Measurements from ENCODE around the gene RANBP1.
A peak's percentile ranks its signal among the peaks of the same experiment; 100 is the strongest.
"Not testable (repeated sequence)": the region's sequence is repeated elsewhere in the genome, so short reads cannot be mapped to it uniquely, and the experiment has no call there.

Gene RANBP1

GRCh38 chr22:20115691-20116375 lies at the start of gene RANBP1:
Gene RANBP1, plus strand, starts transcription at chr22:20116104. Its CDS starts 81 bp downstream, at chr22:20116185.
- no peak for DNase-seq
- intact Hi-C loops (cut with DNase I), result loop anchor here (2.0 kb wide), 1 partner anchor 37 kb away; no protein-coding TSS in a partner anchor

- no peak for DNase-seq
- intact Hi-C loops (cut with DNase I), result no loop called here
These were observed 49.1 kb upstream of the RANBP1 start for GRCh38 chr22:20066617-20067383.

DNA sequence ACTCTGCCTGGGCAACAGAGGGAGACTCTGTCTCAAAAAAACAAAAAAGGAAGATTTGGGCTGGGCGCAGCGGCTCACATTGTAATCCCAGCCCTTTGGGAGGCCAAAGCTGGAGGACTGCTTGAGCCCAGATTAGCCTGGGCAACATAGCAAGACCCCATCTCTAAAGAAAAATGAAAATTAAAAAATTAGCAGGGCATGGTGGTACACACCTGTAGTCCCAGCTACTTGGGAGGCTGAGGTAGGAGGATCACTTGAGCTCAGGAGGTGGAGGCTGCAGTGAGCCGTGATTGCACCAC lies 48.6 kb upstream of the RANBP1 start:
- intact Hi-C loops (cut with DNase I); DNase-seq: not testable (repeated sequence)

DNA sequence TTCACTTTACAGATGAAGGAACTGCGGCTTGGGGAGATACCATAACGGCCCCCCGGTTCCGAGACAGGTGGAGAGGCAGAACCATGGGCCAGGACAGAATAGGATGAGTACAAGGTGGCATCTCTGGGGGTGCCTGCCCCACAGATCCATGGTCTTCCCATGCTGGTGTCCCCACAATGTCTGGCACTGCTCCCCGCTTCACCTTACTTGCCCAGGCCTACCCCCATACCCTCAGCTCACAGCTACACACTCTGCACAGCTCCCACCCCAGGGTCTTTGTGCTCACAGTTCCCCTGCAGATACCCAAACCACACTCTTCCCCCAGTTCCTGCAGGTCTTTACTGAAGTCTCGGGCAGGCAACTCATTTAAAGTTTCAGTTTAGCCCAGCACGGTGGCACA lies 47.3 kb upstream of the RANBP1 start:
- DNase-seq, result no peak
- intact Hi-C loops (cut with DNase I), result no loop called here

DNA sequence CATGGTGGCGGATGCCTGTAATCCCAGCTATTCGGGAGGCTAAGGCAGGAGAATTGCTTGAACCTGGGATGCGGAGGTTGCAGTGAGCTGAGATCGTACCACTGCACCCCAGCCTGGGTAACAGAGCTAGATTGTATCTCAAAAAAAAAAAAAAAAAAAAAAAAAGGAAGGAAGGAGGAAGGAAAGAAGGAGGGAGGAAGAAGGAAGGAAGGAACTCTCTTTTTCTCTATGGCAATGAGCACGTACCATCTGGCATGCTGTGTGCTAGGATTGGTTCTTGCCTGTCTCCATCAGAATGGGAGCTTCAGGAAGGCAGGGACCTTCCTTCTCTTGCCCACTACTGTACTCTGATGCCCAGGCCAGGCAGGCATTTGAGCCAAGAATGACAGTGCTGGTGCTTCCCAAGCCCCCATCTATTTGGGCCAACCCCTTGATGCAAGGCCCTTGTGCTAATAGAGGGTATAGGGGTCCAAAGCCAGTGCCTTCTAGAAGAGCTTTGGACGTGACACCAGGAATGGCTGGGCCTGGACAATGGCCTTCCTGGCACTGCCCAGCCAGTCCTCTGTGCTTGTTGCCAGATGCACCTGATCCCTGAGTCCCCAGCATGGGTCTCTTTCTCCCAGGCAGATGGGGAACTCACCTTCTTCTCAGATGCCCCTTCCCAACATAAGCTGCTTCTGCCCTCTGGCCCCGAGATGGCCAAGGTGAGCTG lies 46.4 kb upstream of the RANBP1 start:
- no peak for DNase-seq
- intact Hi-C loops (cut with DNase I), result no loop called here

GRCh38 chr22:20071524-20071972 lies 44.4 kb upstream of the RANBP1 start:
- intact Hi-C loops (cut with DNase I), result no loop called here
- no peak for DNase-seq

- no peak for DNase-seq
- intact Hi-C loops (cut with DNase I), result no loop called here
These were observed 39.2 kb upstream of the RANBP1 start for GRCh38 chr22:20076627-20077172.

DNA sequence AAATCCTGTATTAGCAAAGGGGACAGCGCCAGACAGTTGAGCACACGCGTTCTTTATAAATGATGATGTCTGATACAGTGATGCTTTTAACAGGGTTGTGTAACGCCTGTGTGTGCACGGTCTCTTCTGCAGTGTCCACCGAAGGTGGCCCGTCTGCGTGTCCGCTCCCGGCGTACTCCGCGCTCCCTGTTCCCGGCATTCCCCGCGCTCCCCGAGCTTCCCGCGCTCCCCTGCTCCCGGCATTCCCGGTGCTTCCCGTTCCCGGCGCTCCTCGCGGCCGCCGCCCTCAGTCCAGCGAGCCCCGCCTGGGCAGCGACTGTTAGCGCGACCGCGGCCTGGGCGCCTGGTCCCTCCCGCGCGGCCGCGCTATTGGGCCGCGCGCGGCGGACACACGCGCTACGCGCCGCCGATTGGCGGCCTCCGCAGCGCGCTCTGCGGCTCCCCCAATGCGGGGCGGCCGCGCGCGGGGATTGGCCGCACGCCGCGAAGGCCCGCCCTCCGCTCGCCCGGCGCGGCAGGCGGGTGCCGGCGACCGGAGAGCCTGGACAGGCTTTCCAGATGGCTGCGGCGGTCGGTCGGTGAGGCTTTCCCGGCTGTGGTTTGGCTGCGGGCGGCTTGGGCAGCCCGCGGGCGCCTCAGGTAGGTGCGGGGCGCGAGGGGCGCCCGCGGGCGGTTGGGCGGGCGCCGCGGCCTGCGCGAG lies 36.0 kb upstream of the RANBP1 start, which contains the start of gene DGCR8:
Gene DGCR8, plus strand, starts transcription at position 497 of the 700 bp plus-strand sequence. CDS start 5,723 bp downstream, outside the sequence.
- peak; percentile 85 to 98 (median 96) for DNase-seq
- intact Hi-C loops (cut with DNase I), result loop anchor here (2.0 to 10.0 kb wide), 2 partner anchors 37 to 55 kb away; partner anchors contain the start of genes RANBP1, TANGO2 and TRMT2A

DNA sequence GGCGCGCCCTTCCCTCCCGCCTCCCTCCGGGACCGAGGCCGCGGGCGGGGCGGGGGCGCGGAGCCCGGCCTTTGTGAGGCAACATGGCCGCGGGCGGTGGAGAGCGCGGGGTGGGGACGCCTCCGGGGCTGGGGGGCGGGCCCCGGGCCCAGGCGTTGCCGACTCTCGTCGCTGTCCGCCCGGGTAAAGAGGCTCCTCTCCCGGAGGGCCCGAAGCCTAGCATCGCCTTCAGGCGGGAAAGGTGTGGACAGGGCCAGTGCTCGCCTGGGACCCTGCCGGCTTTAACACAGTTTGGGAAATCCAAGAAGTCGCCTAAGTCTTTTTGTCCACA lies 35.5 kb upstream of the RANBP1 start:
- DNase-seq, result peak in 39 of 42 donors; percentile 24 to 82 (median 54)
- intact Hi-C loops (cut with DNase I), result loop anchor here (10.0 kb wide), 1 partner anchor 56 kb away; the partner anchor contains the start of gene TANGO2

DNA sequence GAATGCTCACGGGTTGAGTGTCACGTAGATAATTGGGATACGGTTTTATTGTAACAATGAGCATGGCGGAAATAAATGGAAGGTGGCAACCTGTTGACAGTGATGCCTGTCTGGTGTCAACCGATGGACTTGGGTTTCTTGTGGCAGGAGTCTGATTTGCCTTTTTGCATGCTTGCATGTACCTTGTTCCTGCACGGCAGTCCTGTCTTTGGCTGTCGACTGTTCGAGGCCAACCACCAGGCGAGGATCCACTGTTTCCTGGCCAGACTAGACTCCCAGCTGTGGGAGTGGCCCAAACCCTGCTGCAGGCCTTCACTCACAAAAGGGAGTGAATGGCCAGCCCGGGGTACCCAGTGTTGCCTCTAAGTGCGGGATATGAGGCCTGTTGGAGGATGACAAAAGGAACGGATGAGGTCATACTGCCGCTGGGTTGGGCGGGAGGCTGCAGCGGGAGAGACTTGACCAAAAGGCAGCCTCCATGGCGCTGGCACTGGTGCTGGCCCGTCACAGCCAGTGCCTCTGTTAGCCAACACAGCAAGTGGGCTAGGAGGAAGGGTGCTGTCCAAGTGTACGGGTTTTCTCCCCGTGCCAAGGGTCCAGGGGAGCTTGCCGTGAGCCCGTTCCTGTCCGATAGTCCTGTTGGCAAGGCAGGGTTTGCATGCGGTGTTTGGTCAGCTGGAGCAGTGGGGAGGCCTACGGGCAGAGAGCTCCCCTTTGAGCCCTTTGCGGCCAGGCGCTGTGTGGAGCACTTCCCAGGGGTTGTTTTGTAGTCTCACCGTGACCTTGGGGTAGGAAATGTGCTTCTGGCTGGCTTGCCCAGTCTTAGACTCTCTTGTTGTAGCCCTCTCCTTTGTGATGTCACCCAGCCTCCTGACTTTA lies 34.9 kb upstream of the RANBP1 start:
- intact Hi-C loops (cut with DNase I), result loop anchor here (10.0 kb wide), 1 partner anchor 56 kb away; the partner anchor contains the start of gene TANGO2
- DNase-seq, result peak in 5 of 42 donors; percentile 6 to 47 (median 18)

DNA sequence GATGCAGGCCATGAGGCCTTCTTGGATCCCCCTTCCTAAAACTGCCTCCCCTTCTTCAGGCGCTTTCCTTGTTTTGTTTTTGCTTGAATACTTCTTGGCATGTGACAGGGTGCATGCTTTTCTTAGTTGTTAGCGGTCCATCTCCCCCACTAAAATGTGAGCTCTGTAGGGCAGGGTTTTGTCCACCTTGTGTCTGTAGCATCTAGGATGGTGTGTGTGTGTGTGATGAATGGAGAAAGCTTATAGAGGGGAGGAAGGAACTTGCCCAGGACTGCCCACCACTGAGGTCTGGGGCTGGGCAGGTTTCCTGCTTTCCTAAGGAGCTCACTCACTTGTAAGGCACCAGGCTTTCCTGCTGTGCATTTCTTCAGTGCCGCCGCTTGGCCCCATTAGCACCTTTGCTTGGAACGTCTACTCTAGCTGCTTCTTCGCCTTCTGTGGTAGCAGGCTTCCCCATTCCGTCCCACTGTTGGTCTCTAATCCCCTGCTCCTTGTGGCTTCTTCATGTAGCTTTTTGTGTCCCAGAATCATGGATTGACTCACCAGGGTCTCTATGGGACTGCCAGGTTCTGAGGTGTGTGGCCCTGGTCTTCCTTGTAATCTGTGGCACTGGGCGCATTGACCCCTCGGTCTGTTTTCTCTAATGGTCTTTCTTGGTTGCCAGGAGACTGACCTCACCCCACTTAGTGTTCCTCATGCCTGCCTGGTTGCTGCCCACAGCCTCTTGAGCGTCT lies 32.6 kb upstream of the RANBP1 start:
- intact Hi-C loops (cut with DNase I), result loop anchor here (10.0 kb wide), 1 partner anchor 59 kb away; the partner anchor contains the start of gene TANGO2
- DNase-seq, result no peak

GRCh38 chr22:20083891-20084546 lies 31.9 kb upstream of the RANBP1 start:
- intact Hi-C loops (cut with DNase I), result loop anchor here (10.0 kb wide), 1 partner anchor 59 kb away; the partner anchor contains the start of gene TANGO2
- no peak for DNase-seq

- no peak for DNase-seq
- intact Hi-C loops (cut with DNase I), result loop anchor here (10.0 kb wide), 1 partner anchor 60 kb away; the partner anchor contains the start of gene TANGO2
These were observed 31.1 kb upstream of the RANBP1 start for GRCh38 chr22:20084547-20085413.

GRCh38 chr22:20085651-20086050 lies 30.3 kb upstream of the RANBP1 start:
- intact Hi-C loops (cut with DNase I), result loop anchor here (10.0 kb wide), 1 partner anchor 61 kb away; the partner anchor contains the start of gene TANGO2
- DNase-seq, result no peak

DNA sequence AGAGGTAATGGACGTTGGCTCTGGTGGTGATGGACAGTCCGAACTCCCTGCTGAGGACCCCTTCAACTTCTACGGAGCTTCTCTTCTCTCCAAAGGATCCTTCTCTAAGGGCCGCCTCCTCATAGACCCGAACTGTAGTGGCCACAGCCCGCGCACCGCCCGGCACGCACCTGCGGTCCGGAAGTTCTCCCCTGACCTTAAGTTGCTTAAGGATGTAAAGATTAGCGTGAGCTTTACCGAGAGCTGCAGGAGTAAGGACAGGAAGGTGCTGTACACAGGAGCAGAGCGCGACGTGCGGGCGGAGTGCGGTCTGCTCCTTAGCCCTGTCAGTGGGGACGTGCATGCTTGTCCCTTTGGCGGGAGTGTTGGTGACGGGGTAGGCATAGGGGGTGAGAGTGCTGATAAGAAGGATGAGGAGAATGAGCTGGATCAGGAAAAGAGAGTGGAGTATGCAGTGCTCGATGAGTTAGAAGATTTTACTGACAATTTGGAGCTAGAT lies 29.8 kb upstream of the RANBP1 start:
- DNase-seq, result no peak
- intact Hi-C loops (cut with DNase I), result loop anchor here (10.0 kb wide), 1 partner anchor 61 kb away; the partner anchor contains the start of gene TANGO2

Measured in head of caudate nucleus (tissue), 42 donors.